ENCODE measurements around the gene RHOT2. TPM values are rescaled to one million over a fixed set of nuclear protein-coding genes. Genes with fewer than 3 reads are reported as not detected.

RHOT2 gene
- total RNA-seq, 3 donors from 2014 or later, result 212 to 215 (median 212) TPM

DNA sequence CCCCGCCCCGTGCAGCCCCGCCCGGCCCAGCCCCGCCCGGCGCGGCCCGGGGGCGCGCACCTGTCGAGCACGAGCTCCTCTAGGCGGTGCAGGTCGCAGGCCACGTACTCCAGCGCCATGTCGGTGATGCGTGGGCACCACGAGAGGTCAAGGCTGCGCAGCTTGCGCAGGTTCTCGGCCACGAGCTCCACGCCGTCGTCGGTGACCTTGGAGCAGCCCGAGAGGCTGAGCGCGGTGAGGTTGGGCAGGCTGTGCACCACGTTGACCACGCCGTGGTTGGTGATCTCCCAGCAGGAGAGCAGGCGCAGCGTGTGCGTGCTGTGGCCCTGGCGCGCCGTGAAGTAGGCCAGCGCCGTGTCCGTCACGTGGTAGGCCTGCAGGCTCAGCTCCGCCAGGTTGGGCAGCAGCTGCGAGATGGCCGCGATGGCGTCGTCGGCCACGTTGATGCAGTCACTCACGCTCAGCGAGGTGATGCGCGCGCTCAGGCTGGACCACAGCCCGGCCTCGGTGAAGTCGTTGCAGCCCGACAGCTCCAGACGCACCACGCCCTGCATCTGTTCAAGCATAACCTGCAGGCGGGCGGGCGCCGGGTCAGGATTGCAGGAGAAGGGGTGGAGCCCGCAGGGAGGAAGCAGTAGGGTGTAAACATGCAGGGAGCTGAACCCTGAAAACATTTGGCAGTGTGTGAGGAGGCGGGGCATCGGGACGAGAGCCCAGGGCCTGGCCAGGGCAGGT lies 27.6 kb downstream of the RHOT2 start:
- Mint-ChIP-seq H3K27me3 (ENCODE audit: low read depth) (peaks cover 4% of the 10 kb centered on the region), H3K36me3 (ENCODE audit: insufficient read depth) (no peaks in the 10 kb centered on the region), H3K9me3 (no peaks in the 10 kb centered on the region), H3K4me1 (ENCODE audit: low read depth) (peaks cover 27% of the 10 kb centered on the region), H3K4me3 (peak overlapping the region; percentile 78)
- peak; percentile 66 for DNase-seq
- peak; percentile 77 to 81 for ATAC-seq

DNA sequence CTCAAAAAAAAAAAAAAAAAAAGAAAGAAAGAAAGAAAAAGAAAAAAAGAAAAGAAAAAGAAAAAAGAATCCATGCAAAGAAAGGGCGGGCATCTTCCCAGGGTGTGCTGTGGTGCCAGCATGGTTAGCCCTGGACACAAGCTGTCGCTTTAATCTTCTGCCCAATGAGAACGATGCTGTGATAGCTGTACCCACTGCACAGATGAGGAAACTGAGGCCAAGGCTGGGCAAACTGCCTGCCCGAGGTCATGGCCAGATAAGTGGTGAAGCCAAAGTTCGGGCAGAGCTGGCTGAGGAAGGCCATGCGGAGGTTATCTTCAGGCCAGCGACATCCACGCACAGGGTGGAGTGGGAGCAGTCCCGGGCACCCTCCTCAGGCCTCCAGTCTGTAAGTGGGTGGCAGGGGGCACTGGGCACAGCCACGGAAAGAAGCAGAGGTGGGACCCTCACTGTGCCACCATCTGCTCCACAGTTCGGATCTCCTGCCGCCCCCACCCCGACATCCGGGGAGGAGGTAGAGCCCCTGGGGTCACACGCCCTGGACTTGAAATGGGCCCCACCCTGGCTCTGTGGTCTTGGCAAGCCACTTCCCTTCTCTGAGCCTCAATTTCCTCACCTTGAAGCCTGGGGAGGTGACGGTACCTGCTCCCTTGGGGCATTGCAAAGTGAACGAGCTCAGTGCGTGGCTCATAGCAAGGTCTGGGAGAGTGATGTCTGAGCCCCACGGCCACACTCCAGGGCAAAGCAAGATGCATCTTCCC lies 31.2 kb downstream of the RHOT2 start:
- peaks cover 22% of the 10 kb centered on the region for H3K4me1 Mint-ChIP-seq (ENCODE audit: low read depth)
- no peaks in the 10 kb centered on the region for H3K36me3 Mint-ChIP-seq (ENCODE audit: insufficient read depth)
- no peaks in the 10 kb centered on the region for H3K9me3 Mint-ChIP-seq
- ATAC-seq (no peak), DNase-seq (no peak)
- peaks cover 20% of the 10 kb centered on the region for H3K27me3 Mint-ChIP-seq (ENCODE audit: low read depth)
- H3K4me3 Mint-ChIP-seq, result no peak overlapping the region

DNA sequence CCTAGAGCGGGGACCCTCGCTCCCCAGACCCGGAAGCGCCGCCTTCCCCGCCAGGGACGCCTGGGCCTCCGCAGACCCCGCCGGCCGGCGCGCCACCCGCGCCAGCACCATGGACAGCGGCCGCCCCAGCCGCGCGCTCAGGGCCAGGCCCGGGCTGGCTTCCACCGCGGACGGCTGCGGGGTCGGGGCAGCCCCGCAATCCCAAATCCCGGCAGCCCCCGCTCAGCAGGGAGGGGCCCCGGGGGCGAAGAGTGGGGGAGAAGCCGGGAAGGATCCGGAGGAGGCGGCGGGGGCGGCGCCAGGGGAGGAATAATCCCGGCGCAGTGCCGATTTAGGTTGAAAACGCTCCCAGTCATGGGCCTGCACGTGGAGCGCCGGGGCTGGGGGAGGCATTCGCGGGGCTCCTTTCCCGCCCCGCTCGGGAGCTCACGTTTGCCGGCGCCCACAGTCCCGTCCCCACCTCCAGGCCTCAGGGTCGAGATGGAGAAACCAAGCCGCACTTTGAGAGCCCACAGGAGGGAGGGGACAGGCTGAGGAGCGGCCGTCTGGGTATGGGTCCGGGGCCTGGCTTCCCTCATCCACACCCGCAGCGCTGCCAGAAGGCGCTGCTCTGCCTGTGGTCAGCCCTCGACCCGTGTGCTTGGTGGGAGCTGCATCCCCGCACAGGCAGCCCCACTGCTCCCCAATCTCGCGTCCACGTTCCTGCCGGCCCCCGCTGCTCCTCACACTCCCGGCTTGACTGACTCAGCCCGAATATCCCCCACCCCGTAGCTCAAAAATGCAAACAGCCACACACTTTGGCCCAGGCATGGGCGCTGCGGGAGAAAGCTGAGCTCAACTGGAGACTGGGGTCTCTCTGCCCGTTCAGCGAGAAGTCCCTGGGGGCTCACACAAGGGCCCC lies 33.0 kb downstream of the RHOT2 start:
- Mint-ChIP-seq H3K9me3 (no peaks in the 10 kb centered on the region), H3K36me3 (ENCODE audit: insufficient read depth) (no peaks in the 10 kb centered on the region), H3K27me3 (ENCODE audit: low read depth) (peaks cover 20% of the 10 kb centered on the region), H3K4me1 (ENCODE audit: low read depth) (peaks cover 15% of the 10 kb centered on the region), H3K4me3 (no peak overlapping the region)
- DNase-seq (peak; percentile 48), ATAC-seq (peak; percentile 79)

DNA sequence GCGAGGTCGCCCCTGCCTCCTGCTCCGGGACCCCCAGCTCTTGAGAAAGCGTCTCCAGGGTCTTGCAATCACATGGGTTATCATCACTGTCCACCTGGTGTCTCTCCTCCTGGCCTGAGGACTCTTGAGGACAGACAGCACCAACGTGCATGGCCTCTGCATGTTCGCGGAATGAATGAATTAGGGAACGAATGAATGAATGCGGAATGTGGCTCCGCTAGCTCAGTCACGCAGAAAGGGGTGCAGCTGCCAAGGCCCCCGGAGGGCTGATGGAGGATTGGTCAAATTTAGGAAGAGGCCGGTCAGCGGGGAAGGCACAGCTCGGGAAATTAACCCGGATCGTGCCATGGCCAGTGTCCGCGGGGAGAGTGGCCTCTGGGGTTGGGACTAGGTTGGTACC lies 34.4 kb downstream of the RHOT2 start:
- no peak overlapping the region for H3K4me3 Mint-ChIP-seq
- H3K4me1 Mint-ChIP-seq (ENCODE audit: low read depth), result peaks cover 12% of the 10 kb centered on the region
- peaks cover 32% of the 10 kb centered on the region for H3K27me3 Mint-ChIP-seq (ENCODE audit: low read depth)
- ATAC-seq, result no peak
- H3K36me3 Mint-ChIP-seq (ENCODE audit: insufficient read depth), result no peaks in the 10 kb centered on the region
- H3K9me3 Mint-ChIP-seq, result no peaks in the 10 kb centered on the region
- DNase-seq, result no peak

DNA sequence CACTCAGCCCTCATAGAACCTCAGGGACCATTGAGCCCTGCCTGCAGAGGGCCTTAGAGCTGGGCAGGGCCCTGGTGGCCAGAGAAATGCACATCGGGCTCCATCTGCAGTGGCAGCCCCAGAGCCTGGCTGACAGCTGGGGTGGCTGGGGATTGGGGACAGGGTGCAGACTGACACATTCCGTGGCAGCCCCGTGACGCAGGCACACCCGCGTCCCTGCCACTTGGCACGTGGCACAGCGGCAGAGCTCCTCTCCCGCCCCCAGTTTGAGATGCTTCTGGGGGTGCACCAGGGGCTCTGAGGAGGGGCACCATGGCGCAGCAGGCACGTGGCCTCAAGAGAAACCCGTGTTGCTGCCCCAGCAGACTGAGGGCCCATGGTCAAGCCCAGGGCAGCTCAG lies 35.5 kb downstream of the RHOT2 start:
- no peak for ATAC-seq
- Mint-ChIP-seq H3K36me3 (ENCODE audit: insufficient read depth) (no peaks in the 10 kb centered on the region), H3K9me3 (no peaks in the 10 kb centered on the region), H3K4me3 (no peak overlapping the region), H3K27me3 (ENCODE audit: low read depth) (peaks cover 41% of the 10 kb centered on the region), H3K4me1 (ENCODE audit: low read depth) (peaks cover 12% of the 10 kb centered on the region)
- no peak for DNase-seq

DNA sequence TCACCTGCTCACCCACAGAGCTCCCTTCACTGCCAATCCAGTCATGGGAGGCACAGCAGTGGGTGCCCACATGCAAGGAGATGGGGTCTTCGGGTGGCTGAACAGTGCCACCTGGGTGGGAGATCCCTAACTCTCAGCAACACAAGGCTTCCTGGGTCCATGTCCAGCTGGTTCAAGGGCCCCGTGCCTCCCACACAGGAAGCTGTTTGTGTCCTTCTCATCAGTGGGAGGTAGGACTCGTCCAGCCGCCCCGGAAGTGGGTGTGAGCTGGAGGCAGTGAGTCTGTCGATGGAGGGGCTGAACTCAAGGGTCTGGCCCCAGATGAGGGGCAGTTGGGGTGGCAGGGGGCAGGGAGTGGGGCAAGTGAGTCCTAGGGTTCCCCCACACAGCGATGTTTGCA lies 36.1 kb downstream of the RHOT2 start:
- DNase-seq (no peak), ATAC-seq (no peak)
- peaks cover 9% of the 10 kb centered on the region for H3K4me1 Mint-ChIP-seq (ENCODE audit: low read depth)
- peaks cover 47% of the 10 kb centered on the region for H3K27me3 Mint-ChIP-seq (ENCODE audit: low read depth)
- no peaks in the 10 kb centered on the region for H3K36me3 Mint-ChIP-seq (ENCODE audit: insufficient read depth)
- H3K9me3 Mint-ChIP-seq, result no peaks in the 10 kb centered on the region
- H3K4me3 Mint-ChIP-seq, result no peak overlapping the region

DNA sequence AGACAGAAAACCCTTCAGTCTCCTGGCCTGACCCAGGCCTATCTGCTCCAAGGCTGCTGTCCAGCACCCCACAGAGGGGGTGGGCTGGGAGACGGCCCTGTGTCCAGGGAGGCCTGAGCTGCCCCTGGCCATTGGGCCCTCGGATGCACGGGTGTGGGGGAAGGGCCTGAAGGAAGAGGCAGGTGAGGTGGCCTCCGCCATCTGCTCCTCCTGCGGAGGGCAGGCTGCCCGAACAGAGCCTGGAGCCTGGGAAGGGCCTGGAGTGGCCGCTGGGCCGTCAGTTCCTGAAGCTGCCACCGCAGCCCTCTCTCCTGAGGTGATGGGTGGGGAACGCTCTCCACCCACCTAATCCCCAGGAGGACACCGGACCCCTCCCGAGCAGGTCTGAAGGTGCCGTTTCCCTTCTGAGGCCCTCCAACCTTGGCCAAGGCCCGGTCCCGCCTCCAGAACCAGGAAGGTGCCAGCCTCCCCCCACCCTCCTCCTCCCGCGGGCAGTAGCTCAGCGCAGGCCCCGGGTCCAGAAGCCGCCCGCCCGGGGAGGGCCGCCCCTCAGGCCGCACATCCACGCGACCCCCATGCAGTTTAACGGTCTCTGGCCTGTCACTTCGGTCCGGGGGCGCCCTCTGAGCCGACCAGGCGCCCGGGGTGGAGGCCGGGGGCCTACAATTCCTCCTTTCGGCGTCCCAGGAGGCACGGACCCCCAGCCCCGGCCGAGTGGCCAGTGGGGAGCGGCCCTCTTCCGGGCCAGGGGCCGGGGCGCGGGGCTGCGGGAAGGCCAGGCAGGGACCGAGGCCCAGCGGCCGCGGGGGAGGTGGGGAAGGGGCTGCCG lies 36.8 kb downstream of the RHOT2 start:
- ATAC-seq, result no peak
- no peak for DNase-seq
- Mint-ChIP-seq H3K36me3 (ENCODE audit: insufficient read depth) (no peaks in the 10 kb centered on the region), H3K4me3 (no peak overlapping the region), H3K27me3 (ENCODE audit: low read depth) (peaks cover 54% of the 10 kb centered on the region), H3K4me1 (ENCODE audit: low read depth) (peaks cover 7% of the 10 kb centered on the region), H3K9me3 (no peaks in the 10 kb centered on the region)

DNA sequence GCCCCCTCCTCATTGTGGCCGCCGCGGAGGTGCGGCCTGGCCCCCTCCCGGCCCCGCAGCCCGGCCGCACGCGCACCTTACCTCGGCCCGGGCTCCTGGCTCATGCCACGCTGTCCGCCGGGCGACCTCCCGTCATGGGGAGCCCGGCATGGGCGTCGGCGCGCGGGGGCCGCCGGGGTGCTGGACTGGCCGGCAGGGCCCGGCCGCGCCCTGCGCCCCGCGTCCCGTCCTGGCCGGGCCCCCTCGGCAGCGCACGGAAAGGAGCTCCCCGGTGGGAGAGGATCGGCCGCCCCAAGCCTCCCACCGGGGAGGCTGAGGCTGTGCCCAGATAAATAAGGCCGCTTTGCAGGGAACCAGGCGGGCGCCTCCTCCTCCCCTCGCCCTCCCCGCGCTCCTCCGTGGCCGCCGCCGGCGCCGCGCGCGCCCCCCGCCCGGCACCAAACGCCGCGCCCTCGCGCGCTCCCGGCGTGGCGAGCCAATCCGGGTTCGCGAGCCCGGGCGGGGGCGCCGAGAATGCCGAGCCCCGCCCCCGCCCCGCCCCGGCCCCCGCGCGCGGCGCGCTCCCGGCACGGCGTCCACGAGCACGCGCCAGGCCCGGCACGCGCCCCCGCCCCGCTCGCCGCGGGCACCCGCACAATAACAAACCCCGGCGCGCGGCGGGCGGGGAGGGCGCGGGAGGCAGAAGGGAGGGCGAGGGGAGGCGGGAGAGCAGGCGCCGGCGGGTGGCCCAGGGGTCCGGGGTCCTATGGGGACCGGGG lies 37.7 kb downstream of the RHOT2 start, which contains the start of gene FBXL16:
TSS of gene FBXL16 (minus strand) at position 371 of the 758 bp plus-strand sequence. CDS start 8,396 bp downstream, outside the sequence.
- no peaks in the 10 kb centered on the region for H3K36me3 Mint-ChIP-seq (ENCODE audit: insufficient read depth)
- peak within 1 kb of the TSS; percentile 56 for H3K4me3 Mint-ChIP-seq
- DNase-seq (no peak), ATAC-seq (peak in 1 of 2 donors; percentile 5)
- H3K4me1 Mint-ChIP-seq (ENCODE audit: low read depth), result peaks cover 4% of the 10 kb centered on the region
- H3K9me3 Mint-ChIP-seq, result no peaks in the 10 kb centered on the region
- peaks cover 55% of the 10 kb centered on the region for H3K27me3 Mint-ChIP-seq (ENCODE audit: low read depth)

DNA sequence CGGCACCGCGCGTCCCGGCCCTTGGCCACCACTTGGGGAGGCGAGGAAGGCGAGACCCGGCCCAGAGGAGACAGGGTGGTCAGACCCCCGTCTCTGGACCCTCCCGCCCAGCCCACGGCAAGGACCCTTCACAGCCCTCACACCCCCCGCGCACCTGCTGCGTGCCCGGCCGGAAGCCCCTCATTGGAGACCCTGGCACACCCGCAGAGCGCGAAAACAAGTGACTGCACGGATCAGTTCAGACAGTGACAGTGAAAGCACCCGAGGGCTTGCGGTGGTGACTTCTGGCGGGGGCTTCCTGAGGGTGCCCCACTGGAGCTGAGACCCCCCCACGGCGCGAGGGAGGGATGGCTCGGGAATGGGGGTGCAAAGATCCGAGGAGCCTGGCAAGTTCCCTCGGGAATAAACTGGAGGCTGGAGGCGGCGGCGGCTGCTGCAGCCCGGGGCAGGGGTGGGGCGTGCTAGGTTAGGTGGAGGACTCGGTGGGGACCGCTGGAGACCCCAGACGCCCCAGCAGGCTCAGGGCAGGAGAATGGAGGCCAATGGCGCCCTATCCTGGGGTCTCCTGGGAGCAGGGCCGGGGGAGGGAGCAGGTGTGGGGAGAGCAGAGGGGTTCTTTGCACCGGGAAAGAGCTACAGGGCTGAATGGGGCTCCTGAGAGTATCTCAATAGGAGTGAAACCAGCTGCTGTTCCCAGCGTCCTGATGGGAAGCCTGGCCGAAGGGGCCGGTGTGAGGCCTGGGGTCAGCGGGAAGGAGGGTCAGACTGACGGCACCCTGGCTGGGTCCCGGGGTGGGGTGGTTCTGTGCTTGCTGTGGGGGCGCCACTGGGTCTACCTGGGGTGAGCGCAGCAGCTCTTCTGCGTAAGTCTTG lies 38.5 kb downstream of the RHOT2 start:
- DNase-seq, result no peak
- peak in 1 of 2 donors; percentile 19 for ATAC-seq
- no peaks in the 10 kb centered on the region for H3K36me3 Mint-ChIP-seq (ENCODE audit: insufficient read depth)
- peak overlapping the region; percentile 56 for H3K4me3 Mint-ChIP-seq
- H3K4me1 Mint-ChIP-seq (ENCODE audit: low read depth), result peaks cover 4% of the 10 kb centered on the region
- H3K9me3 Mint-ChIP-seq, result no peaks in the 10 kb centered on the region
- H3K27me3 Mint-ChIP-seq (ENCODE audit: low read depth), result peaks cover 56% of the 10 kb centered on the region

DNA sequence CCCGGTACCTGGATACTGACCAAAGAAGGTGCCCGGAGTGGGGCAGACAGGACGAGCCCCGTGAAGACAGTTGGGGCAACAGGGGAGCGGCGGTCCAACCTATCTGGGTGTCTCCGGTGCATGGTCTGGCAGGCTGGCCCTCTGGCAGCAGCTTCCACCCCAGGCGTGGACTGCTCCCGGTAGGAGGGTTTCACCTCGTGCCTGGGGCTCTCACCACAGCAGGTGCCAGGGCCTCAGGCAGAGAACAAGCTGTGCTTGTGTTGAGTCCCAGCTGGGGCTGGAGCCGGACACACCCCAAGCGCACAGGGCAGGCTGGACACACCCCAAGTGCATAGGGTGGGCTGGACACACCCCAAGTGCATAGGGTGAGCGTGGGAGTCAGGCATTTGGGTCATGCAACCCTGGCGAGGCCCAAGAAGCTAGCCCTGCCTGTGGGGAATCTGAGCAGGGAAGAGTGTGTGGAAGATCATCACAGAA lies 39.2 kb downstream of the RHOT2 start:
- Mint-ChIP-seq H3K27me3 (ENCODE audit: low read depth) (peaks cover 53% of the 10 kb centered on the region), H3K4me1 (ENCODE audit: low read depth) (peaks cover 4% of the 10 kb centered on the region), H3K4me3 (no peak overlapping the region), H3K9me3 (no peaks in the 10 kb centered on the region), H3K36me3 (ENCODE audit: insufficient read depth) (no peaks in the 10 kb centered on the region)
- DNase-seq, result no peak
- ATAC-seq, result no peak

DNA sequence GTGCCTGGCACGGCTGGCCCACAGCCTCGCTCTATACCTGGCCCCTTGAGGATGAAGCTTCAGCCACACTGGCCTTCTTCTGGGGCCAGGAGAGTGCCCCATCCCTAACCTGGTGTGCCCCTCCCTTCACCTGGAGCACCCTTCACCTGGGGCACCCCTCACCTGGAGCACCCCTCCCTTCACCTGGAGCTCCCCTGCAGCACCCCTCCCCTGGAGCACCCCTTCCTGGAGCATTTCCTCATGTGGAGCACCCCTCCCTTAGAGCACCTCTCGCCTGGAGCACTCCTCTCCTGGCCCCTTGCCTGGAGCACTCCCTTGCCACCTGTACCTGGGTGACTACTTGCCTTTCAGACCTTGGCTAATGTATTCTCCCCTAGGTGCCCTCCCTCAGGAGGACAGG lies 40.1 kb downstream of the RHOT2 start:
- ATAC-seq (no peak), DNase-seq (no peak)
- H3K4me1 Mint-ChIP-seq (ENCODE audit: low read depth), result peaks cover 2% of the 10 kb centered on the region
- H3K27me3 Mint-ChIP-seq (ENCODE audit: low read depth), result peaks cover 50% of the 10 kb centered on the region
- no peaks in the 10 kb centered on the region for H3K9me3 Mint-ChIP-seq
- no peak overlapping the region for H3K4me3 Mint-ChIP-seq
- no peaks in the 10 kb centered on the region for H3K36me3 Mint-ChIP-seq (ENCODE audit: insufficient read depth)

DNA sequence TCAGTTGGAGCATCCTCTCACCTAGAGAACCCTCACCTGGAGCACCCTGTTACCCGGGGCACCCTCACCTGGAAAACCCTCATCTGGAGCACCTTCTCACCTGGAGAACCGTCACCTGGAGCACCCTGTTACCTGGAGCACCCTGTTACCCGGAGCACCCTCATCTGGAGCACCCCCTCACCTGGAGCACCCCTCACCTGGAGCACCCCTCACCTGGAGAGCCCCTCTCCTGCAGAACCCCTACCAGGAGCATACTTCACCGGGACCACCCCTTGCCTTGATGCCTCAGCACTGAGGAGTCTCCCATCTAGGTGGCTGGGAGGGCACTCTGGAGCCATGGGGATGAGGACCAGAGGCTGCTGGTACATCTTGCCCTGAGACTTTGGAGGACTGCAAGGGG lies 41.0 kb downstream of the RHOT2 start:
- Mint-ChIP-seq H3K4me3 (no peak overlapping the region), H3K36me3 (ENCODE audit: insufficient read depth) (no peaks in the 10 kb centered on the region), H3K9me3 (no peaks in the 10 kb centered on the region), H3K27me3 (ENCODE audit: low read depth) (peaks cover 49% of the 10 kb centered on the region), H3K4me1 (ENCODE audit: low read depth) (peaks cover 2% of the 10 kb centered on the region)
- ATAC-seq (no peak), DNase-seq (no peak)

Data from activated T-cell treated with anti-CD3 and anti-CD28 coated beads, Interleukin-2, amount 50 U/mL, for 4 hours (primary cell).